ENCODE results near the gene KCND2.

Gene KCND2

GRCh38 chr7:120615703-120616102, 342.7 kb downstream of the KCND2 start:
- in situ Hi-C loops (cut with HindIII; ENCODE audit: low sequenced_read_pairs), result no loop called here
- TF ChIP-seq CTCF (IDR thresholded peaks at IDR 0.05; ENCODE audit: low read depth, low read length), result no peak
- no peak for DNase-seq (ENCODE audit: low read depth, low spot score)
- H3K4me3 ChIP-seq (ENCODE audit: low read depth, low read length), result no peak overlapping the region

GRCh38 chr7:120617275-120617674, 344.3 kb downstream of the KCND2 start:
- no peak for DNase-seq (ENCODE audit: low read depth, low spot score)
- TF ChIP-seq CTCF (IDR thresholded peaks at IDR 0.05; ENCODE audit: low read depth, low read length), result no peak
- in situ Hi-C loops (cut with HindIII; ENCODE audit: low sequenced_read_pairs), result no loop called here
- H3K4me3 ChIP-seq (ENCODE audit: low read depth, low read length), result no peak overlapping the region

- in situ Hi-C loops (cut with HindIII; ENCODE audit: low sequenced_read_pairs), result no loop called here
- no peak for DNase-seq (ENCODE audit: low read depth, low spot score)
- H3K4me3 ChIP-seq (ENCODE audit: low read depth, low read length), result no peak overlapping the region
- TF ChIP-seq CTCF (IDR thresholded peaks at IDR 0.05; ENCODE audit: low read depth, low read length), result no peak
Observed at GRCh38 chr7:120628251-120628650, 355.3 kb downstream of the KCND2 start.

GRCh38 chr7:120639884-120640283, 366.9 kb downstream of the KCND2 start:
- DNase-seq (ENCODE audit: low read depth, low spot score), result no peak
- no peak overlapping the region for H3K4me3 ChIP-seq (ENCODE audit: low read depth, low read length)
- in situ Hi-C loops (cut with HindIII; ENCODE audit: low sequenced_read_pairs), result no loop called here
- no peak for TF ChIP-seq CTCF (IDR thresholded peaks at IDR 0.05; ENCODE audit: low read depth, low read length)

- DNase-seq (ENCODE audit: low read depth, low spot score), result no peak
- H3K4me3 ChIP-seq (ENCODE audit: low read depth, low read length), result no peak overlapping the region
- TF ChIP-seq CTCF (IDR thresholded peaks at IDR 0.05; ENCODE audit: low read depth, low read length), result no peak
- in situ Hi-C loops (cut with HindIII; ENCODE audit: low sequenced_read_pairs), result no loop called here
Observed at GRCh38 chr7:120645966-120646365, 373.0 kb downstream of the KCND2 start.

- in situ Hi-C loops (cut with HindIII; ENCODE audit: low sequenced_read_pairs), result no loop called here
- no peak for DNase-seq (ENCODE audit: low read depth, low spot score)
- TF ChIP-seq CTCF (IDR thresholded peaks at IDR 0.05; ENCODE audit: low read depth, low read length), result no peak
- H3K4me3 ChIP-seq (ENCODE audit: low read depth, low read length), result no peak overlapping the region
Observed at GRCh38 chr7:120654241-120654640, 381.3 kb downstream of the KCND2 start.

- in situ Hi-C loops (cut with HindIII; ENCODE audit: low sequenced_read_pairs), result no loop called here
- no peak for DNase-seq (ENCODE audit: low read depth, low spot score)
- H3K4me3 ChIP-seq (ENCODE audit: low read depth, low read length), result no peak overlapping the region
- no peak for TF ChIP-seq CTCF (IDR thresholded peaks at IDR 0.05; ENCODE audit: low read depth, low read length)
Observed at GRCh38 chr7:120658516-120658915, 385.5 kb downstream of the KCND2 start.

Measured in astrocyte of the spinal cord (primary cell).